ENCODE data around the gene OR11L1.

Gene OR11L1

GRCh38 chr1:247812637-247813036 lies 29.1 kb downstream of the OR11L1 start:
- no peak for DNase-seq (ENCODE audit: low read depth in 2 of 2)

GRCh38 chr1:247797518-247797917 lies 44.2 kb downstream of the OR11L1 start:
- no peak for DNase-seq (ENCODE audit: low read depth in 2 of 2)
